CD4-positive, alpha-beta T cell (primary cell): ENCODE measurements around the gene SRSF4. TPM values are rescaled to one million over a fixed set of nuclear protein-coding genes. Genes with fewer than 3 reads are reported as not detected.

ENCODE experiments used
- ATAC-seq: fragments of 200-7000 bp; cut with Tn5 transposase; one replicate; pipeline ENCODE4 v1.10.0; 2022; ENCODE audit warnings: mild to moderate bottlenecking; ENCODE audit not compliant: poor library complexity
- CTCF ChIA-PET: fragments of 350-600 bp; sonication (Branson Sonifier 250); formaldehyde crosslinking; loops from one replicate; lab custom pipeline; 2021; ENCODE audit warnings: antibody characterized with exemption, inconsistent platforms; lab: Charles Lee
- POLR2A ChIA-PET: fragments of 350-600 bp; sonication (Branson Sonifier 250); formaldehyde crosslinking; loops from one replicate; lab custom pipeline; 2021; ENCODE audit warnings: antibody characterized with exemption, inconsistent platforms; lab: Charles Lee
- DNase-seq, 14 experiments: peaks; one replicate each; pipeline ENCODE4 v3.0.0-alpha.2; 2013 to 2020; ENCODE audit warnings: mixed read lengths in 2 of 14
- H3K27ac ChIP-seq, 2 donors: one replicate each; pipeline versions ENCODE4 v1.5.1 to v1.7.0; 2013; ENCODE audit warnings: low read length in 2 of 2, low read depth in 1 of 2, mild to moderate bottlenecking in 1 of 2
- H3K27me3 ChIP-seq, 2 experiments: 1 replicate in 1 of 2; 2 replicates in 1 of 2; pipeline versions ENCODE4 v1.6.1 to v1.7.0; 2013; ENCODE audit warnings: low read length in 2 of 2, control low read depth in 1 of 2, mild to moderate bottlenecking in 1 of 2, moderate library complexity in 1 of 2; ENCODE audit not compliant: insufficient read depth in 2 of 2, control insufficient read depth in 1 of 2
- H3K36me3 ChIP-seq: one replicate; pipeline ENCODE4 v1.6.1; 2013; ENCODE audit warnings: low read length, control low read depth; ENCODE audit not compliant: insufficient read depth
- H3K4me1 ChIP-seq: one replicate; pipeline ENCODE4 v1.6.1; 2013; ENCODE audit warnings: low read length, control low read depth; ENCODE audit not compliant: insufficient read depth
- H3K4me3 ChIP-seq: one replicate; pipeline ENCODE4 v1.5.1; 2013; ENCODE audit warnings: mild to moderate bottlenecking, low read length, moderate library complexity
- H3K9me3 ChIP-seq, 2 experiments: 1 replicate in 1 of 2; 2 replicates in 1 of 2; pipeline versions ENCODE4 v1.6.1 to v1.7.0; 2013; ENCODE audit warnings: low read length in 2 of 2, mild to moderate bottlenecking in 2 of 2, control low read depth in 1 of 2, moderate library complexity in 1 of 2; ENCODE audit not compliant: control insufficient read depth in 1 of 2, insufficient read depth in 1 of 2
- H3K27ac Mint-ChIP-seq: one replicate; pipeline ENCODE4 v1.8.0; 2020; ENCODE audit warnings: mixed read lengths
- H3K27me3 Mint-ChIP-seq: one replicate; pipeline ENCODE4 v1.8.0; 2021; ENCODE audit warnings: mixed read lengths
- H3K36me3 Mint-ChIP-seq: one replicate; pipeline ENCODE4 v1.8.0; 2021; ENCODE audit warnings: low read depth, mixed read lengths
- H3K4me1 Mint-ChIP-seq: one replicate; pipeline ENCODE4 v1.8.0; 2021; ENCODE audit warnings: low read depth, mixed read lengths
- H3K4me3 Mint-ChIP-seq: one replicate; pipeline ENCODE4 v1.8.0; 2020; ENCODE audit warnings: mild to moderate bottlenecking, mixed read lengths
- H3K9me3 Mint-ChIP-seq: one replicate; pipeline ENCODE4 v1.8.0; 2020; ENCODE audit warnings: mixed read lengths
- CTCF ChIP-seq: fragments of 200-600 bp; IDR thresholded peaks from one replicate; pipeline ENCODE4 v1.8.0; 2022; ENCODE audit warnings: antibody characterized with exemption, mild to moderate bottlenecking
- intact Hi-C, 2 experiments: fragments of 100-400 bp; cut with DNase I in 1 of 2; cut with micrococcal nuclease in 1 of 2; formaldehyde crosslinking; loops; one replicate each; pipeline versions ENCODE4 v1.15.1 to v1.9.0; 2023 to 2025; cut with DNase I, micrococcal nuclease
- total RNA-seq, 174 experiments: library from RNA in 2 of 174; stranded (reverse) in 2 of 174; gene quantifications; one replicate each; pipeline ENCODE4 v1.2.3 and lab custom pipeline; 2021 to 2026

SRSF4 gene
- total RNA-seq, 2 experiments from 2014 or later = 89.2 to 93.4 TPM

- ATAC-seq (no peak), DNase-seq (no peak)
- Mint-ChIP-seq H3K27ac (no peak overlapping the region), H3K4me3 (no peak overlapping the region), H3K27me3 (no peaks in the 10 kb centered on the region), H3K36me3 (peaks cover 28% of the 10 kb centered on the region), H3K4me1 (no peaks in the 10 kb centered on the region), H3K9me3 (peaks cover 5% of the 10 kb centered on the region)
- ChIA-PET CTCF (no interaction called here), POLR2A (no interaction called here)
- TF ChIP-seq CTCF = no peak
- intact Hi-C loops = no loop called here
- no peak overlapping the region for H3K4me3 ChIP-seq
- H3K27ac ChIP-seq = no peak overlapping the region
- no peaks in the 10 kb centered on the region for H3K4me1 ChIP-seq
- peaks cover 21% of the 10 kb centered on the region for H3K36me3 ChIP-seq
- H3K9me3 ChIP-seq = peaks cover 0 to 10% of the 10 kb centered on the region in 2 experiments
- H3K27me3 ChIP-seq = no peaks in the 10 kb centered on the region
Measured at GRCh38 chr1:29142714-29143113, 39.0 kb downstream of the SRSF4 start.

GRCh38 chr1:29136391-29136915, 45.2 kb downstream of the SRSF4 start:
- TF ChIP-seq CTCF = no peak
- H3K27me3 Mint-ChIP-seq = peaks cover 15% of the 10 kb centered on the region
- no peak overlapping the region for H3K4me3 Mint-ChIP-seq
- ATAC-seq (no peak), DNase-seq (no peak)
- no peaks in the 10 kb centered on the region for H3K9me3 ChIP-seq
- CTCF ChIA-PET = no interaction called here
- H3K9me3 Mint-ChIP-seq = no peaks in the 10 kb centered on the region
- no peaks in the 10 kb centered on the region for H3K4me1 Mint-ChIP-seq
- H3K36me3 Mint-ChIP-seq = no peaks in the 10 kb centered on the region
- H3K27ac ChIP-seq = no peak overlapping the region
- no peak overlapping the region for H3K4me3 ChIP-seq
- no peaks in the 10 kb centered on the region for H3K36me3 ChIP-seq
- intact Hi-C loops = no loop called here
- H3K27ac Mint-ChIP-seq = no peak overlapping the region
- no peaks in the 10 kb centered on the region for H3K4me1 ChIP-seq
- no peaks in the 10 kb centered on the region for H3K27me3 ChIP-seq
- POLR2A ChIA-PET = no interaction called here

- no peaks in the 10 kb centered on the region for H3K4me1 ChIP-seq
- no peaks in the 10 kb centered on the region for H3K9me3 ChIP-seq
- DNase-seq = no peak
- no peak overlapping the region for H3K4me3 Mint-ChIP-seq
- H3K4me1 Mint-ChIP-seq = no peaks in the 10 kb centered on the region
- intact Hi-C loops = no loop called here
- no peak overlapping the region for H3K27ac ChIP-seq
- no peaks in the 10 kb centered on the region for H3K36me3 Mint-ChIP-seq
- peaks cover 15% of the 10 kb centered on the region for H3K27me3 Mint-ChIP-seq
- POLR2A ChIA-PET = no interaction called here
- H3K4me3 ChIP-seq = no peak overlapping the region
- no peaks in the 10 kb centered on the region for H3K27me3 ChIP-seq
- no peaks in the 10 kb centered on the region for H3K36me3 ChIP-seq
- no peak overlapping the region for H3K27ac Mint-ChIP-seq
- H3K9me3 Mint-ChIP-seq = no peaks in the 10 kb centered on the region
- no peak for ATAC-seq
- CTCF ChIA-PET = no interaction called here
- no peak for TF ChIP-seq CTCF
Measured at GRCh38 chr1:29134695-29135028, 47.0 kb downstream of the SRSF4 start.
